OCI-M1 (cell line): ENCODE results near the gene P4HA2.

Experiments used
- DNase-seq: peaks from one replicate; lab custom pipeline; 2025; lab: John Stamatoyannopoulos, UW

The P4HA2 gene

GRCh38 chr5:132227485-132228240 is at the start of gene P4HA2:
Gene P4HA2 (minus strand): TSS chr5:132227853. CDS start chr5:132218626, 9,227 bp downstream.
- peak; percentile 48 for DNase-seq

DNA sequence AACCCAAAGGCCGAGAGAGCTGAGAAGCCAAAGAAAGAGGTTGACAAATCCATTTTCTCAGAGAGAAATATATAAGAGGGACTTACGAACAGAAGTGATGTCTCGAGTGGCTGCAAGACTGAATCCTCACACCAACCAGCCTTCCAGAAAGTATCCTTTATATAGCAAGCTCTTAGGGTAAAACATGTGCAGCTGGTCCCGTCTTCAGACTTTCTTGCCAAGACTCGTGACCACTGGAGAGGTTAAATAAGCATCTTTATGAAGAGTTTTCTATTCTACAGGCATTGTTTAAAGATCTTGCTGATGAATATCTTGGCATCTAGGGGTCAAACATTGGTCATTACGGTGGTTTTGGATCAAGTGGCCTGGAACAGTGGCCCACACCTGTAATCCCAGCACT is 49.6 kb upstream of the P4HA2 start:
- DNase-seq = no peak

GRCh38 chr5:132275367-132276220 is 47.9 kb upstream of the P4HA2 start:
- DNase-seq = no peak

- no peak for DNase-seq
These were observed 46.6 kb upstream of the P4HA2 start for GRCh38 chr5:132274050-132274792.

DNA sequence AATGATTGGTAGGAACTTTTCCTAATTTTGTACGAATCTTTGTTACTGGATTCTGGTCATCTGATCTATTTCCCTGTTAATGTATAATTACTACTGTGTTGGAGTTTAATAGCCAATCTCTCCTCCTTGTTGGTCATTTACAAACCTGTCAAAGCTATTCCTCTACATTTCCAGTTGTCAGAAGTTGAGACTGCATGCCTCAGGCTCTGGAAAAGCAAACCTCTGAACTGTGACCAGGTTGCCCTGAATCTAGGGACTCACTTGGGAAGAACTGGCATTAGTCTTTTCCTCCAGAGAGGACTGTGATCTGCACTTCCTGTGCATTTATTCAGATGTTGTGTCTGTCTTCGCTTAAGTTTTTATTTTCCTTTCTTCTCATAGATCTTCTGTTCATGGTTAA is 46.0 kb upstream of the P4HA2 start:
- DNase-seq = no peak

DNA sequence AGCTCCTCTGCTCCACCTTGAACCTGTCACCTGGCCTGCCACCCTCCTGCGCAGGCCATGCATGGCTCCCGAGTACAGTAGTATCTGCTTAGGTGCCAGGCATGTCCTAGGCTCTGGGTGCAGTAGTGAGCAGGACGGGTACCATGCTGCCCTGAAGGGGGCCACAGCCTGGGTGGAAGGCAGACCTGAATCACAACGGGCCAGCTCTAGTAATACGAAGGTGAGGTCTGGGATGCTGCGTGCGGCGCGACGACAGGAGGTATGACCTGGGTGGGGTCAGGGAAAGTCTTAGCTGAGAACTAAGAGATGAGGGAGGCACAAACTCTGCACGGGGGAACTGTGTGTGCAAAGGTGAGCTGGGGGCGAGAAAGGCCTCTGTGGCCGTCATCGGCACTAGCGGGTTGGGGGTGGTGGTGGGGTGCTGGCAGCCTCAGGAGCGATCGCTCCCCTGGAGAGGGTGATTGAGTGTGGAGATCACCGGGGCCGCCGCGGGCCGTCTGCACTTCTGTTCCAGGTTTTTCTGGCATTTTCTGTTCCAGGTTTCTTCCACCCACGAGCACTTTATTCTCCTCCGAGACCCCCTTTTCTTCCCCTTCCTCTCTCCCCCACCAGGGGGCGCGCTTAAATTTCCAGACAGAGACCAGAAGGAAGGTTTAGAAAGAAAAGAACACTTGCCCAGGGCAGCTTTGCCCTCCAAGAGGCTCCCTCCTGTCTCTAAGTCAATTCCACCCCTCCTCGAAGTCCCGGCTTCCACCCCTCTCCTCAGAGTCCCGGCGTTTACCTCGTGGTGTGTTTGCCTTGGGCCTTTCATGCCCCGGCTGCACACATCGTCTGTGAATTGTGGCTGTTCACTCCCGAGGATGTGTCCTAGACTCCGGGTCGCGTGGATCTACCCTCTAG is 44.9 kb upstream of the P4HA2 start:
- peak; percentile 78 for DNase-seq

GRCh38 chr5:132271251-132272246 is 43.9 kb upstream of the P4HA2 start:
- no peak for DNase-seq

- no peak for DNase-seq
These were observed 43.1 kb upstream of the P4HA2 start for GRCh38 chr5:132270706-132271105.

DNA sequence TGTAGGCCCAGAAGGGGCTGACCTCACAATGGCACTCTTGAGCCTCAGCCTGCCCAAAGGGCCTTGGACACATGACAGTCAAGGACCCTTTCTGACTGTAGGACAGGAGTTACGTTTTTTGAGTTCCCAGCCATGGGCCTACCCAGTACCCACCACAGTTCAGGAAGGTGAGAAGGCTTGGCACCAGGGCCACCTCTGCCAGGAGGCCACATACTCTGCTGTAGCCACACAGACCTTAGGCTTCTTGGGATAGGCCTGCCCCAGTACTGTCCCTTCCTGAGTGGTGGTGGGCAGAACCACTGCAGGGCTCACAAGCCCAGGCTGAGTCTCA is 42.6 kb upstream of the P4HA2 start:
- no peak for DNase-seq

DNA sequence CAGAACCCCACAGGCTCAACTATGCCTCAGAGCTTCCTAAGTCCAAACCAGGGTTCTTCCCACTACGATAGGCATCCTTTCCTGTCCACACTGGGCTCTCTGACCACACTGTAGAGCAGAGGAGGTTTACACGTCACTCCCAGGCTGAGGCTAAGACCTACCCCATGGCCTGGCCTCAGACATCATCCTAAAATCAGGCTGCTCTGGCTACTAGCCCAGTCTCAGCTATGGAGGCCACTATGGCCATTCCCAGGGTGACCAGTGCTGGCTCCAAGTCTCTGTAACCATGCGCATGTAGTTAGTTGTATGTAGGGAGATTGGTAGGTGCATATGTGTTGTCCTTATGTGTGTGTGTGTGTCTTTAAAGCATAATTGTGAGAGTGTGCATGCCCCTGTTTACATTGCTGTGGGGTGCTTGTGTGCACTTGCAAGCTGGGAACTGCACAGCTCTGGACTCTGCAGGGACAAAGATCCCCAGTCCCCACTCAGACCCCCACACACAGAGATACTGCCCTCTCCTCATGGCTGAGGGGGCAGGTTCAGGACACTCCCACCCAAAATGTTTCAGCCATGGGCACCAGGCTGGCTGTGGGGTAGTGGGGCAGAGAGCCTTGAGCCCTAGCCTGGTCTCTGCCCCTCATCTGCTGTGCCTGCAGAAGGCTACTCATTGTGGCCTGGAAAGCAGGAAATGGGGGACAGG is 42.1 kb upstream of the P4HA2 start:
- no peak for DNase-seq

DNA sequence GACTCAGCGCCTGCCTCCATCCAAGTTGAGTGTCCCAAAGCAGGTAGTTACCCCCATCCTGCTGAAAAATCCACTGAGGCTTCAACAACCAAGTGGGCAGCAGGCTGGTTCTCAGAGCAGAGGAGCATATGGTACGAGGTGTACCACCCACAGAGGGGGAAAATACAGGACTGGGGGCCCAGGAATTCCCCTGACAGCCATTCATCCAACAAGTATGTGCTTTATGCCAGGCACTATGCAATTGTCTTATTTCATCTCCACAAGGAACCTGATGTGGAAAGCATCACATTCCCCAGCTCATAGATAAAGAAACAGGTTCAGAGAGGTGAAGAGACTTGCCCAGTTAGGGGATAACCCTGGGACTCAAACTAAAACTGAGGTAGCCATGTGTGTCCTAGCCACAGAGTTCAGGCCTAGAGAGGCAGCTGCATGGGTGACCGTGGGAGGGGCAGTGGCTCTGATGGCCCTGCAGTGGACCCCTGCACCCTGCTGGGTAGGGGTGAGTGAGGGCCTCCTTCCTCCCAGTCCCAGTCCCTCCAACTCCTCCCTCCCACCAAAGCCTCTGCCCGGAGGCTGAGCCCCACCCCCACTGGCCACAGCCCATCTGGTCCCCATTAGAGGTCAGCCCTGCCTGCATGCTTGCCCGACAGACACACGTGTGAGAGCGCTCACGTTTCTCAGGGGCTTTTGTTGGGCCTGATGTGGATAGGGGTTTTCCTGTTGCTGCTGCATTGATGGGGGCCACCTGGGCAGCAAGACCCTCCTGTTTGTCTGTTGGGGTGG is 41.3 kb upstream of the P4HA2 start:
- DNase-seq = no peak

- DNase-seq = no peak
These were observed 40.5 kb upstream of the P4HA2 start for GRCh38 chr5:132267931-132268768.

GRCh38 chr5:132267166-132267739 is 39.6 kb upstream of the P4HA2 start:
- no peak for DNase-seq

GRCh38 chr5:132266836-132267160 is 39.1 kb upstream of the P4HA2 start:
- DNase-seq = no peak

DNA sequence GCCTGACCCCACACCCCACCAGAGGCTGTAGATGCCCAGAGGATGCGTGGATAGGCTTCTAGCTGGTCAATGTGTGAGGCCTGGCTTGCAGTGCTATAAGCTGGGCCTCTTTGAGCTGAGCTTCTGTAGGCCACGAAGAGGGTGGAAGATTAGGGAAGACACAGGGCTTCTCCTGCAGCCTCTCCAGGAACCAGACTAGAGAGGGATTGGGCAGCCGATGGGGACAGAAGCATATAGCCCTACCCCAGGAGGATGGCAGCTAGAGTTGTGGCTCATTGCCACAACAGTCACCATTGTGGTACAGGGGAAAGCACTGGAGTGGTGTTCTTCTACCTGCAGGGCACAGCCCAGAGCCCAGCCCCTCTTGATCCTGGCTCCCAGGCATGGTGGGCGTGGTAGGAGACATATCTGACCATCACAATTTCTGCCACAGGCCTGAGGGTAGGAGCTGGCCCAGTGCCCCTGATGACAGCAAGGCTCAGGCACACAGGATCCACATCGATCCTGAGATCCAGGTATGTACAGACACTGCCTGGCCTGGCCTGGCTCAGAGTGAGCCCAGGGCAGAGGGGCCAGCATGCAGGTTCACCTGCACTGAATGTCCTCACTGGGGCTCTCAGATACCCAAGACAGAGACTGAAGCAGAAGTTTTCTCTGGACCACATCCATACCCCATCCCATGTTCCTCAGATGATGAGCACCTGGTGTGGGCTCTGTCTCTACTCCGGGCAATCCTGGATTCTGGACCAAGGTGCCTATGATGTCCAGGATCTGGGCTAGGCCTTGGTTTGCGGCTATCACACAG is 38.6 kb upstream of the P4HA2 start:
- no peak for DNase-seq

- no peak for DNase-seq
These were observed 37.8 kb upstream of the P4HA2 start for GRCh38 chr5:132265336-132266030.
